HG02840 (cell line): ENCODE measurements around the gene TNFSF13.

ENCODE experiments used
- ATAC-seq: cut with Tn5 transposase; IDR thresholded peaks from one replicate; pipeline ENCODE4 v1.9.1; 2021; ENCODE audit warnings: mild to moderate bottlenecking, moderate library complexity, moderate number of reproducible peaks; ENCODE audit not compliant: unreplicated experiment, low FRiP score

TNFSF13 gene, protein sequence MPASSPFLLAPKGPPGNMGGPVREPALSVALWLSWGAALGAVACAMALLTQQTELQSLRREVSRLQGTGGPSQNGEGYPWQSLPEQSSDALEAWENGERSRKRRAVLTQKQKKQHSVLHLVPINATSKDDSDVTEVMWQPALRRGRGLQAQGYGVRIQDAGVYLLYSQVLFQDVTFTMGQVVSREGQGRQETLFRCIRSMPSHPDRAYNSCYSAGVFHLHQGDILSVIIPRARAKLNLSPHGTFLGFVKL

GRCh38 chr17:7558544-7559319 lies at the start of gene TNFSF13:
Gene TNFSF13 (plus strand): TSS chr17:7558750. CDS start chr17:7559040, 290 bp downstream.
- ATAC-seq: no peak

DNA sequence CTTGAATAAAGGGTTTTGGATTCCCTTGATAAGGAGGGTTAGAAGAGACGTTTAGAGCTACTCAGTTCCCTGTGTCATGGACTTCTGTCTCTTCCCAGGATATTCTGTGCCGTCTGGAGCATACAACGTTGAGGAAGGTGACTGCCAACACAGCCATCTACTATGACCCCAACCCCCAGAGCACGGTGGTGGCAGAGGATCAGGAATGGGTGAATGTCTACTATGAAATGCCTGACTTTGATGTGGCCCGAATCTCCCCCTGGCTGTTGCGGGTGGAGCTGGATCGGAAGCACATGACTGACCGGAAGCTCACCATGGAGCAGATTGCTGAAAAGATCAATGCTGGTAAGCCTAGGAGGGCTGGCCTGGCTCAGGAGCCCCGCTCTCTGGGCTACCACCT lies 49.7 kb upstream of the TNFSF13 start:
- ATAC-seq: no peak

DNA sequence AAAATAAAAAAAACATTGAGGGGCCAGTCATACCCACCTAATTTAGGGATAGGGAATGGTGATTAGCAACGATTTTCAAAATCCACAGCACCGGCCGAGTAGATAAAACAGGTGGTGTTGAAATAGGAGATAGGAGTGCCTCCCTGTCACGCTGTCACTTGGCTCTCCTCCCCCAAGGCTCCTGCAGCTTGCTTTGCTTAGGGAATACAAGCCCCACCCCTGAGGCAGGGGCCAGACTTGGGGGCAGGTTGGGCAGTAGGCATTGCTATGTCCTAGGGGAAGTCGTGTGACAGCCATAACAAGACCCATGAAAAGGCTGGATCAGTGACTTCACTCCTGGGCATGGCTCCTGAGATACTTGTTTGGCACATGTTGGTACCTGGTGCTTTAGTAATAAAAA lies 48.6 kb upstream of the TNFSF13 start:
- ATAC-seq: no peak

DNA sequence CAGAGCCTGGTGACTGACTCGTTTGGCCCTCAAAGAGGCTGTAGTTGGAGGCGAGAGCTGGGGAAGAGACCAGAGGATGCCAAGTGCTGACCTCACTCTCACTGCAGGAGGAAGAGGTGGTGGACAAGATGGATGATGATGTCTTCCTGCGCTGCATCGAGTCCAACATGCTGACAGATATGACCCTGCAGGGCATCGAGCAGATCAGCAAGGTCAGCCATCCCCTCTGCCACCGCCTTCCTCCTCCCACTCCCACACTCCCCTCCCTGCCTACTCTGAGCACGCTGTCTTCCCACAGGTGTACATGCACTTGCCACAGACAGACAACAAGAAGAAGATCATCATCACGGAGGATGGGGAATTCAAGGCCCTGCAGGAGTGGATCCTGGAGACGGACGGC lies 47.4 kb upstream of the TNFSF13 start:
- ATAC-seq: no peak

GRCh38 chr17:7512105-7512504 lies 46.4 kb upstream of the TNFSF13 start:
- ATAC-seq: no peak

- no peak for ATAC-seq
These were observed 45.6 kb upstream of the TNFSF13 start for GRCh38 chr17:7512824-7513540.

DNA sequence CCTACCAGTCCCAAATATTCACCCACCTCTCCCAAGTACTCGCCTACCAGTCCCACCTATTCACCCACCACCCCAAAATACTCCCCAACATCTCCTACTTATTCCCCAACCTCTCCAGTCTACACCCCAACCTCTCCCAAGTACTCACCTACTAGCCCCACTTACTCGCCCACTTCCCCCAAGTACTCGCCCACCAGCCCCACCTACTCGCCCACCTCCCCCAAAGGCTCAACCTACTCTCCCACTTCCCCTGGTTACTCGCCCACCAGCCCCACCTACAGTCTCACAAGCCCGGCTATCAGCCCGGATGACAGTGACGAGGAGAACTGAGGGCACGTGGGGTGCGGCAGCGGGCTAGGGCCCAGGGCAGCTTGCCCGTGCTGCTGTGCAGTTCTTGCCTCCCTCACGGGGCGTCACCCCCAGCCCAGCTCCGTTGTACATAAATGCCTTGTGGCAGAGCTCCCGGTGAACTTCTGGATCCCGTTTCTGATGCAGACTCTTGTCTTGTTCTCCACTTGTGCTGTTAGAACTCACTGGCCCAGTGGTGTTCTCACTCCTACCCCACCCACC lies 44.6 kb upstream of the TNFSF13 start:
- ATAC-seq: no peak

DNA sequence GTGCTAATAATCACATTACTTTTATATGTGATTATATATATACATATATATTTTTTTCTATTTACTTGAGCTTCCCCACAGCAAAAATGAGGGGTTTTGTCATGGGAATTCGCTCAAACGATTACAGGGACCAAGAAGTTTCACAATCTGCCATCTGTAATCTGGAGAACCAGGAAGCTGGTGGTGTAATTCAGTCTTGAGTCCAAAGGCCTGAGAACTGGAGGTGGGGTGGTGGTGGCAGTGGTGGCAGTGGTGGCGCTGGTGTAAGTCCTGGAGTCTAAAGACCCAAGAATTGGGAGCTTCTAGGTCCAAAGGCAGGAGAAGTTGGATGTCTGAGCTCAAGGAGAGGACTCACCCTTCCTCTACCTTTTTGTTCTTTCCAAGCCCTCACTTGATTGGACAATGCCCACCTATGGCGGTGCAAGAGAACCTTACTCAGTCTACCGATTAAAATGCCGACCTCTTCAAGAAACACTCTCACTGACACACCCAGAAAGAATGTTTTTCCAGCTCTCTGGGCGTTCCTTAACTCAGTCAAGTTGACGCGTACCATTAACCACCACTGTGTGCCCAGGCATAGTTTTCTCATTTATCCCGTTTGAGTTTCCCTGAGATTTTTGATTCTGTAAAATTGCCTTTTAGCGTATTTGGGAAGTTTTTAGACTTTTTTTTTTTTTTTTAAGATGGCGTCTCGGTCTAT lies 42.5 kb upstream of the TNFSF13 start:
- ATAC-seq: no peak

DNA sequence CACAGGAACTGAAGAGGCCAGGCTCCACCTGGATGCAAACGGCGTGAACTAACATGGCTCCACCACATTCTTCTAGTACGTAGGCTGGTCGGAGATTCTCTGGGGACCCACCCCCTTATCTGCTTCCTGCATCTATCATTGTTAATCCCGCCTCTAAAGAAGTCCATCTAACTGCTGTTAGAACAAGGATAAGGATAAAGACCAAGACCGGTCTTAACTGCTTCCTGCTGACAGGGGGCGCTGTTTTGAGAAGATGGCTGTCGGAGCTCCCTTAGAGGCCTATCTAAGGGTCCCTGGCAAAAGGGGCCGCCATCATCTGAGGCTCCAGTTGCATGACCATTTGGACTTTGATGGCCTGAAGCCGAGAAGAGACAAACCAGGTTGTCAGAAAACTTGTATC lies 35.5 kb upstream of the TNFSF13 start:
- no peak for ATAC-seq

GRCh38 chr17:7528842-7529241 lies 29.7 kb upstream of the TNFSF13 start:
- no peak for ATAC-seq

GRCh38 chr17:7530023-7530900 lies 28.3 kb upstream of the TNFSF13 start:
- no peak for ATAC-seq

- no peak for ATAC-seq
These were observed 20.5 kb upstream of the TNFSF13 start for GRCh38 chr17:7538050-7538449.

DNA sequence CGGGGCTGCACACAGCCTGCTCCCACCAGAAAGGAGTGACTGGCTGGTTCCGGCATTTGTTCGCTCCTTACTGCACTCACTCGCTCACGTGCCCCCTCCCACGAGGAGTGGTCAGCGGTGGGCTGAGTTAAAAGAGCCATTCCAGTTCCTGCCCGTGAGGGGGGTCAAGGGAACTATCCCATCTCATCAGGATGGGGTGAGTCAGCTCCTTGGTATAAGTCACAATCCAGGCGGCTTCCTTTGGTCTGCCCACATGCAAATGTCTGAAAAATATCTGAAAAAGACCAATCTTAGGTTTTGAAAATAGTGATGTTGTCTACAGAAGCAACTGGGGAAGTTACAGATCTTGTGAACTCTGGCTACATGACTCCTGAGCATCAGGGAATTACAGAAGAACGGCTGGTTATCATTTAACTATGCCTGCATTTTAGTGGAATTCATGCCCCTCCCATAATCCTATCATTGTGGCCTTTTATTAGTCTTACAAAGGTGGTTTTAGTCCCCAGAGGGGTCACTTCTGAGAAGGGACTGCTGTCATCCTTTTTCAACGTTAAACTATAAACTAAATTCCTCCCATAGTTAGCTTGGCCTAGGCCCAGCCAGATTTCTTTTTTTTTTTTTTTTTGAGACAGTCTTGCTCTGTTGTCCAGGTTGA lies 19.5 kb upstream of the TNFSF13 start:
- ATAC-seq: no peak

DNA sequence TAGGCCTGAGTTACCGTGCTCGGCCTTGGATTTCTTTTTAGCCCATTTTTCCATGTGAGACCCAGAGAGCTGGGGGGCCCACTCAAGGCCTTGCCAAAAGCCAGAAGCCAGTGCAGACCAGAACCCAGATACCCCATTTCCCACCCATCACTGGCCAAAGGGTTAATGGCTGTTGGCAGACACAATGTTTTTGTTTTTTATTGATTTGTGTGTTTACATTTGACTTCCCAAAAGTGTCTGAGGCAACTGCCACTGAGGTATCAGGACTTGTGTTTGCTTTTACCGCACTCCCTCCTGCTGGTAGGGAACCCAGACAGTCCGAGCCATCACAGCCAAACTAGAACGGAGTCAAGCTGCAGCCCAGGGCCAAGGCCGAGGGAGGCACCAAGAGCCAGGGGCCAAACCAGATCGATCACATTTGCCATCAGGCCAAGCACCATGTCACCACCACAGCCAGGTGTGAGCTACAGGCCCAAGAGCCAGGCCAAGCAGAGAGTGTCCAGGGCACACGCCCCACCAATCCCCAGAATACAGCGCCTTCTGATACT lies 17.4 kb upstream of the TNFSF13 start:
- ATAC-seq: no peak

- no peak for ATAC-seq
These were observed 13.6 kb upstream of the TNFSF13 start for GRCh38 chr17:7544911-7545310.

- ATAC-seq: no peak
These were observed 9.8 kb upstream of the TNFSF13 start, which contains the start of gene TNFSF12 for GRCh38 chr17:7548585-7549400. Gene TNFSF12 (plus strand): TSS chr17:7549058. CDS start chr17:7549154, 96 bp downstream.

- no peak for ATAC-seq
These were observed 9.0 kb upstream of the TNFSF13 start for GRCh38 chr17:7549401-7550055.
